Thyroid gland (tissue), 4 donors: Measurements from ENCODE around the gene EFNA4.

Experiments
- CTCF ChIP-seq, 6 experiments: fragments of 200-600 bp in 3 of 6; fragments of 450-650 bp in 3 of 6; sonication (generic) in 3 of 6; IDR thresholded peaks; one replicate each; pipeline ENCODE4 v1.5.1; 2016 to 2019; ENCODE audit warnings: antibody characterized with exemption in 6 of 6, mild to moderate bottlenecking in 2 of 6, inconsistent platforms in 1 of 6, moderate library complexity in 1 of 6
- POLR2A ChIP-seq, 2 donors: fragments of 450-650 bp; IDR thresholded peaks; one replicate each; pipeline ENCODE4 v1.6.1; 2017; ENCODE audit warnings: antibody characterized with exemption in 2 of 2, mild to moderate bottlenecking in 2 of 2, moderate library complexity in 1 of 2

- no peak for TF ChIP-seq CTCF (IDR thresholded peaks at IDR 0.05)
- TF ChIP-seq POLR2A (IDR thresholded peaks at IDR 0.05), result no peak
Observed at GRCh38 chr1:155057788-155058211, 5.7 kb upstream of the EFNA4 start.
